ENCODE measurements around the gene GIMAP7. TPM values are rescaled to one million over a fixed set of nuclear protein-coding genes. Genes with fewer than 3 reads are reported as not detected.

The GIMAP7 gene
- total and polyA plus RNA-seq, 4 donors: 20.6 to 54.7 (median 35.3) TPM

GRCh38 chr7:150565239-150565638 lies 50.6 kb downstream of the GIMAP7 start:
- no peak for ATAC-seq (ENCODE audit: insufficient read depth, low FRiP score)
- Histone ChIP-seq H3K9ac (ENCODE audit: insufficient read depth in 1 of 2, low read length in 2 of 2) (no peak overlapping the region), H3K27me3 (ENCODE audit: control insufficient read depth in 3 of 3, insufficient read depth in 3 of 3, low read length in 2 of 3) (peaks cover 0 to 4% (median 0%) of the 10 kb centered on the region in 3 donors), H3K4me1 (ENCODE audit: control insufficient read depth in 5 of 5, insufficient read depth in 5 of 5, low read length in 5 of 5) (peaks cover 0 to 4% (median 0%) of the 10 kb centered on the region in 5 donors), H3K36me3 (ENCODE audit: control insufficient read depth in 4 of 4, insufficient read depth in 4 of 4, low read length in 4 of 4) (no peaks in the 10 kb centered on the region), H3K9me3 (ENCODE audit: control insufficient read depth in 4 of 4, insufficient read depth in 3 of 4, low read length in 3 of 4) (peaks cover 0 to 8% (median 2%) of the 10 kb centered on the region in 4 donors), H3K4me3 (no peak overlapping the region), H3K27ac (ENCODE audit: low read depth in 1 of 2, low read length in 1 of 2) (no peak overlapping the region)
- 88 to 91% methylated on average over 7 of the region's 7 CpGs for WGBS, 2 donors
- DNase-seq: no peak
- TF ChIP-seq CTCF (IDR thresholded peaks at IDR 0.05; ENCODE audit: control extremely low read depth, extremely low read depth): no peak

GRCh38 chr7:150566123-150566522 lies 51.5 kb downstream of the GIMAP7 start:
- Histone ChIP-seq H3K36me3 (ENCODE audit: control insufficient read depth in 4 of 4, insufficient read depth in 4 of 4, low read length in 4 of 4) (peaks cover 0 to 7% (median 0%) of the 10 kb centered on the region in 4 donors), H3K4me3 (no peak overlapping the region), H3K27me3 (ENCODE audit: control insufficient read depth in 3 of 3, insufficient read depth in 3 of 3, low read length in 2 of 3) (peaks cover 0 to 4% (median 0%) of the 10 kb centered on the region in 3 donors), H3K9me3 (ENCODE audit: control insufficient read depth in 4 of 4, insufficient read depth in 3 of 4, low read length in 3 of 4) (peaks cover 0 to 8% (median 1%) of the 10 kb centered on the region in 4 donors), H3K27ac (ENCODE audit: low read depth in 1 of 2, low read length in 1 of 2) (no peak overlapping the region), H3K4me1 (ENCODE audit: control insufficient read depth in 5 of 5, insufficient read depth in 5 of 5, low read length in 5 of 5) (peaks cover 0 to 8% (median 0%) of the 10 kb centered on the region in 5 donors), H3K9ac (ENCODE audit: insufficient read depth in 1 of 2, low read length in 2 of 2) (no peak overlapping the region)
- ATAC-seq (ENCODE audit: insufficient read depth, low FRiP score) (no peak), DNase-seq (no peak)
- WGBS, 2 donors: 47 to 93% methylated on average over 3 of the region's 3 CpGs
- TF ChIP-seq CTCF (IDR thresholded peaks at IDR 0.05; ENCODE audit: control extremely low read depth, extremely low read depth): no peak

- peak overlapping the region in 1 of 2 donors; percentile 64 for H3K27ac ChIP-seq (ENCODE audit: low read depth in 1 of 2, low read length in 1 of 2)
- no peak for DNase-seq
- no peak overlapping the region for H3K9ac ChIP-seq (ENCODE audit: insufficient read depth in 1 of 2, low read length in 2 of 2)
- H3K4me1 ChIP-seq (ENCODE audit: control insufficient read depth in 5 of 5, insufficient read depth in 5 of 5, low read length in 5 of 5): peaks cover 0 to 8% (median 0%) of the 10 kb centered on the region in 5 donors
- no peak for ATAC-seq (ENCODE audit: insufficient read depth, low FRiP score)
- 88 to 95% methylated on average over 1 of the region's 1 CpG for WGBS, 2 donors
- no peak overlapping the region for H3K4me3 ChIP-seq
- peaks cover 0 to 7% (median 0%) of the 10 kb centered on the region in 4 donors for H3K36me3 ChIP-seq (ENCODE audit: control insufficient read depth in 4 of 4, insufficient read depth in 4 of 4, low read length in 4 of 4)
- H3K27me3 ChIP-seq (ENCODE audit: control insufficient read depth in 3 of 3, insufficient read depth in 3 of 3, low read length in 2 of 3): peaks cover 0 to 4% (median 0%) of the 10 kb centered on the region in 3 donors
- TF ChIP-seq CTCF (IDR thresholded peaks at IDR 0.05; ENCODE audit: control extremely low read depth, extremely low read depth): no peak
- peaks cover 0 to 8% (median 1%) of the 10 kb centered on the region in 4 donors for H3K9me3 ChIP-seq (ENCODE audit: control insufficient read depth in 4 of 4, insufficient read depth in 3 of 4, low read length in 3 of 4)
Measured at GRCh38 chr7:150566572-150566971, 51.9 kb downstream of the GIMAP7 start.

GRCh38 chr7:150567169-150567568 lies 52.5 kb downstream of the GIMAP7 start, which contains the start of gene GIMAP4:
GIMAP4 (plus strand) TSS chr7:150567390; CDS start chr7:150569902, 2,512 bp downstream.
- 32 to 34% methylated on average over 9 of the region's 9 CpGs for WGBS, 2 donors
- Histone ChIP-seq H3K4me1 (ENCODE audit: control insufficient read depth in 5 of 5, insufficient read depth in 5 of 5, low read length in 5 of 5) (peaks cover 0 to 8% (median 0%) of the 10 kb centered on the region in 5 donors), H3K27ac (ENCODE audit: low read depth in 1 of 2, low read length in 1 of 2) (peak within 1 kb of the TSS; percentile 78 to 93), H3K36me3 (ENCODE audit: control insufficient read depth in 4 of 4, insufficient read depth in 4 of 4, low read length in 4 of 4) (peaks cover 0 to 11% (median 0%) of the 10 kb centered on the region in 4 donors), H3K4me3 (peak within 1 kb of the TSS; percentile 65), H3K9ac (ENCODE audit: insufficient read depth in 1 of 2, low read length in 2 of 2) (peak within 1 kb of the TSS in 1 of 2 donors; percentile 16), H3K27me3 (ENCODE audit: control insufficient read depth in 3 of 3, insufficient read depth in 3 of 3, low read length in 2 of 3) (peaks cover 0 to 4% (median 0%) of the 10 kb centered on the region in 3 donors), H3K9me3 (ENCODE audit: control insufficient read depth in 4 of 4, insufficient read depth in 3 of 4, low read length in 3 of 4) (peaks cover 0 to 10% (median 2%) of the 10 kb centered on the region in 4 donors)
- DNase-seq (peak in 2 of 3 donors; percentile 20 to 26), ATAC-seq (ENCODE audit: insufficient read depth, low FRiP score) (no peak)
- no peak for TF ChIP-seq CTCF (IDR thresholded peaks at IDR 0.05; ENCODE audit: control extremely low read depth, extremely low read depth)
